Kidney (tissue), 14 donors: ENCODE measurements around the gene PRODH2. TPM values are rescaled to one million over a fixed set of nuclear protein-coding genes. Genes with fewer than 3 reads are reported as not detected.
A peak's percentile ranks its signal among the peaks of the same experiment; 100 is the strongest.

Experiments
- DNase-seq, 5 donors: peaks; one replicate each; pipeline ENCODE4 v3.0.0-alpha.2; 2013 to 2020
- FAIRE-seq: peaks from 2 replicates; lab custom pipeline; 2012; peaks lifted over from hg19 to GRCh38; lab: Jason Lieb, UNC
- H3K27ac ChIP-seq, 2 donors: one replicate each; pipeline ENCODE4 v1.7.0; 2013; ENCODE audit warnings: low read depth in 2 of 2, low read length in 2 of 2, inconsistent platforms in 1 of 2
- H3K27me3 ChIP-seq: one replicate; pipeline ENCODE4 v1.7.1; 2013; ENCODE audit warnings: low read length, inconsistent platforms; ENCODE audit not compliant: control insufficient read depth, insufficient read depth
- H3K36me3 ChIP-seq, 3 donors: one replicate each; pipeline versions ENCODE4 v1.7.0 to v1.7.1; 2013; ENCODE audit warnings: low read length in 3 of 3, control low read depth in 1 of 3, inconsistent platforms in 1 of 3; ENCODE audit not compliant: insufficient read depth in 3 of 3, control insufficient read depth in 2 of 3
- H3K4me1 ChIP-seq, 3 donors: one replicate each; pipeline versions ENCODE4 v1.7.0 to v1.7.1; 2013; ENCODE audit warnings: low read length in 3 of 3, inconsistent platforms in 1 of 3, low read depth in 1 of 3; ENCODE audit not compliant: control insufficient read depth in 2 of 3, insufficient read depth in 2 of 3
- H3K4me3 ChIP-seq, 3 donors: one replicate each; pipeline versions ENCODE4 v1.7.0 to v1.8.1; 2013; ENCODE audit warnings: low read length in 3 of 3, control low read depth in 1 of 3, inconsistent platforms in 1 of 3
- H3K9ac ChIP-seq, 3 donors: one replicate each; pipeline versions ENCODE4 v1.7.0 to v1.7.1; 2013; ENCODE audit warnings: low read length in 3 of 3, control low read depth in 1 of 3, inconsistent platforms in 1 of 3
- H3K9me3 ChIP-seq, 3 donors: one replicate each; pipeline versions ENCODE4 v1.7.0 to v1.7.1; 2013; ENCODE audit warnings: low read length in 3 of 3, control low read depth in 1 of 3, inconsistent platforms in 1 of 3; ENCODE audit not compliant: control insufficient read depth in 2 of 3, insufficient read depth in 1 of 3
- intact Hi-C: fragments of 100-400 bp; cut with DNase I; formaldehyde crosslinking; loops from one replicate; pipeline ENCODE4 v1.11.1; 2022
- polyA plus RNA-seq: library from polyadenylated mRNA; stranded (reverse); fragments of 350-450 nt; fragmentation: Illumina TruSeq; extraction: RNeasy Lipid Tissue Mini Kit (QIAGEN cat#74804); gene quantifications from one replicate; pipeline ENCODE4 v1.2.3, GENCODE V29; 2014; ENCODE audit warnings: low read depth, low replicate concordance; ENCODE audit not compliant: insufficient read depth
- total RNA-seq: library from RNA; stranded (reverse); fragmentation: NEBNext Ultra II Directional; extraction: Animal tissue kit (Norgen Biotek cat#: 25700); gene quantifications from one replicate; pipeline ENCODE4 v1.2.1, GENCODE V29; 2021
- TF ChIP-seq, protein P1 (sequence below): IDR thresholded peaks from 3 replicates; pipeline ENCODE4 v1.5.1; 2012; ENCODE audit warnings: mild to moderate bottlenecking, moderate library complexity, borderline replicate concordance; ENCODE audit not compliant: insufficient read depth; ENCODE audit errors: extremely low read depth
- donor health status: control.
- donor health status: control.
- donor health status: control.
- donor health status: control.
- donor health status: control.
- donor health status: DM: yes; HTN: yes; CAD: no.
- donor health status: Normal renal cell carcinoma (clear cell type).

Gene PRODH2
- total and polyA plus RNA-seq, 2 donors from 2014 or later: 9.0 to 409 TPM

GRCh38 chr19:35847911-35848310 is 35.3 kb upstream of the PRODH2 start:
- no peak overlapping the region for H3K4me3 ChIP-seq
- FAIRE-seq (no peak), DNase-seq (no peak)
- no peaks in the 10 kb centered on the region for H3K36me3 ChIP-seq
- H3K27me3 ChIP-seq: peaks cover 10% of the 10 kb centered on the region
- peaks cover 0 to 5% (median 0%) of the 10 kb centered on the region in 3 donors for H3K4me1 ChIP-seq
- intact Hi-C loops: no loop called here
- TF ChIP-seq, protein P1, sequence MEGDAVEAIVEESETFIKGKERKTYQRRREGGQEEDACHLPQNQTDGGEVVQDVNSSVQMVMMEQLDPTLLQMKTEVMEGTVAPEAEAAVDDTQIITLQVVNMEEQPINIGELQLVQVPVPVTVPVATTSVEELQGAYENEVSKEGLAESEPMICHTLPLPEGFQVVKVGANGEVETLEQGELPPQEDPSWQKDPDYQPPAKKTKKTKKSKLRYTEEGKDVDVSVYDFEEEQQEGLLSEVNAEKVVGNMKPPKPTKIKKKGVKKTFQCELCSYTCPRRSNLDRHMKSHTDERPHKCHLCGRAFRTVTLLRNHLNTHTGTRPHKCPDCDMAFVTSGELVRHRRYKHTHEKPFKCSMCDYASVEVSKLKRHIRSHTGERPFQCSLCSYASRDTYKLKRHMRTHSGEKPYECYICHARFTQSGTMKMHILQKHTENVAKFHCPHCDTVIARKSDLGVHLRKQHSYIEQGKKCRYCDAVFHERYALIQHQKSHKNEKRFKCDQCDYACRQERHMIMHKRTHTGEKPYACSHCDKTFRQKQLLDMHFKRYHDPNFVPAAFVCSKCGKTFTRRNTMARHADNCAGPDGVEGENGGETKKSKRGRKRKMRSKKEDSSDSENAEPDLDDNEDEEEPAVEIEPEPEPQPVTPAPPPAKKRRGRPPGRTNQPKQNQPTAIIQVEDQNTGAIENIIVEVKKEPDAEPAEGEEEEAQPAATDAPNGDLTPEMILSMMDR: no peak
- H3K9me3 ChIP-seq: no peaks in the 10 kb centered on the region
- H3K27ac ChIP-seq: no peak overlapping the region
- H3K9ac ChIP-seq: no peak overlapping the region

DNA sequence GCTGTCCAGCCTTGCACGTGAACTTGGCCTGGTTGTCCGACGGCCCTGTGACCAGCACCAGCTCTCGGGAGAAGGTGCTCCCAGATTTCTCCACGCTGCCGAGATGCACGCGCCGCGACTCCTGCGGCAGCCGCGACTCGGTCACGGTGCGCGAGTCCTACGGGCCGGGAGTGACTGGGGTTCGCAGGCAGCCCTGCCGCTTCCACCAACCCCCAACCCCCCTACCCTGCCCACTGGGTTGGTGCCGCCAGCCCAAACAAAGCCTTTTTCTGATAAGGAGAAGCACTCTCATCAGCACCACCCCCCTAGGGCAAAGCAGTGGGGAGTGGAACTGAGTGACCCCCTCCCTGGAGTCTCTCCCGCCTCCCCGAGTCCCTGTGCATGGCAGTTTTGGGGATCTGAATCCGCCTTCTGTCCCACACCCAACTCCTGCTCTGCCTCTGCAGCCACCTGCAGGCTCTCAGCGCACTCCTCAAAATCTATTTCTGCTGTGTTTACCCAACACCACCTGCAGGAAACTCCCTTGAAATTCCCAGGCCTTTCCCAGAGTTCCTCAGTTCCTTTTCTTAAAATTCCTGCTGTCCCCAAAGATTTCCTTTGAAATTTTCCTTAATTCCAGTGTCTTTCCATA is 33.5 kb upstream of the PRODH2 start:
- Histone ChIP-seq H3K4me1 (peaks cover 0 to 5% (median 0%) of the 10 kb centered on the region in 3 donors), H3K4me3 (no peak overlapping the region), H3K9ac (no peak overlapping the region), H3K36me3 (no peaks in the 10 kb centered on the region), H3K27me3 (peaks cover 12% of the 10 kb centered on the region), H3K9me3 (no peaks in the 10 kb centered on the region), H3K27ac (no peak overlapping the region)
- no peak for DNase-seq
- TF ChIP-seq, protein P1: no peak
- intact Hi-C loops: no loop called here
- FAIRE-seq: no peak

- FAIRE-seq: no peak
- intact Hi-C loops: no loop called here
- peak in 3 of 5 donors; percentile 27 to 62 (median 40) for DNase-seq
- Histone ChIP-seq H3K27me3 (peaks cover 12% of the 10 kb centered on the region), H3K27ac (no peak overlapping the region), H3K4me1 (peaks cover 0 to 5% (median 0%) of the 10 kb centered on the region in 3 donors), H3K9ac (no peak overlapping the region), H3K36me3 (no peaks in the 10 kb centered on the region), H3K4me3 (peak overlapping the region in 1 of 3 donors; percentile 4), H3K9me3 (no peaks in the 10 kb centered on the region)
- TF ChIP-seq, protein P1: no peak
Observed at GRCh38 chr19:35845215-35846037, 32.8 kb upstream of the PRODH2 start.
